ENCODE data around the gene TMC2. TPM values are rescaled to one million over a fixed set of nuclear protein-coding genes. Genes with fewer than 3 reads are reported as not detected.

The TMC2 gene
- total RNA-seq, 1 donor = not detected

DNA sequence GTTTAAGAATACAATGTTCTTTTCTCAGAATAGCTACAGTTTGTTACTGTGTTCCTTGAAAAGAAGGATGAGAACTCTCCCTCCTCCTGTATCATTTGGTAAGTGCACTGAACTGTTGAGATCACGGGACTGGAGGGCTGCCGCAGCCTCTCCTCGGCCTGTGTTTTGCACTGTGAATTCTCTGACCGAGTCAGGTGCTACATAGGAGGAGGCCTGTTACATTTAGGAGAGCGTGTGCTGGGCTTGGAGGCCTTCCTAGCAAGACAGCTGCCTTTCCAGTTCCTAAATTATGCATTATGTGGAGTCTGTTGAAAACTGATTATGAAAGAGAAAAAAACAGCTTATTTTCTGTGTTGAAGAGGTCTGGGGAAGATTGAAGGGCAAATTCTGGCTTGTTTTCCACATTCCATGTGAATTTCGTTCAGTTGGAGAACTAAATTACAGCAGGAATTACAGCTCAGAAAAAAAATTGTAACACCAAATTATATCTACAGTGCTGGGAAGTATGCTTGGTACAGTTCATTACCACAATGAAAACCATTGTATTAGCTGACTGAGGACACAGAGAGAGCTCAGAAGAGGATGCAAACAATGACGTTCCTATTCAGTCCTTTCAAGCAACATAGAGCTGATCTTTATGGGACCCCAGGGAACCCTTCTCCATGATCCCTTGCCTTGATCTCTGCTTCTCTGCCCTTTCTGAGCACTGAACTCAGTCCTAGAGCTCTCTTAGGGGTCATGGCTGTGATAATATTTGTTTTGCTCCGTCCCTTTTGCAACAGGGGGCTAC, 2.8 kb downstream of the TMC2 start:
- H3K4me3 ChIP-seq (ENCODE audit: low read depth, low read length) = no peak overlapping the region
- no peak for TF ChIP-seq CTCF (IDR thresholded peaks at IDR 0.05; ENCODE audit: insufficient read depth, low read length)
- no peak for DNase-seq (ENCODE audit: low read depth)

DNA sequence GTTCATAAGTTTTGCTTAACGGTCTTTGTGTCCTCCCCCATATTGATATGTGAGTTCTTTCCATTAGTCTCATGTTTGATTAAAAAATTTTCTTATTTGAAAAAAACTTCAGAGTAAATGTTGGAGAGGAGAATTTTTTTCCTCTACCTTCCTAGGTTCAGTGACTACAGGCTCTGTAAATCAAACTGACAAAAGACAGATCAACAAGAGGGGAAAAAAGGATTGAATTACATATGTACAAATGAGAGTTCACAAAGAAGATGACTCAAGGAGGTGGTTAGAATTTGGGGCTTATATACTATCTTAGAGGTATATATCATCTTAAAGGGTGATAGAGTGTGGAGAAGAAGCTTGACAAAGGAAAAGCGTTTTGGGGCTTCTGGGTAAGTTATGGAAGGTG, 5.6 kb downstream of the TMC2 start:
- no peak for DNase-seq (ENCODE audit: low read depth)
- no peak for TF ChIP-seq CTCF (IDR thresholded peaks at IDR 0.05; ENCODE audit: insufficient read depth, low read length)
- no peak overlapping the region for H3K4me3 ChIP-seq (ENCODE audit: low read depth, low read length)

DNA sequence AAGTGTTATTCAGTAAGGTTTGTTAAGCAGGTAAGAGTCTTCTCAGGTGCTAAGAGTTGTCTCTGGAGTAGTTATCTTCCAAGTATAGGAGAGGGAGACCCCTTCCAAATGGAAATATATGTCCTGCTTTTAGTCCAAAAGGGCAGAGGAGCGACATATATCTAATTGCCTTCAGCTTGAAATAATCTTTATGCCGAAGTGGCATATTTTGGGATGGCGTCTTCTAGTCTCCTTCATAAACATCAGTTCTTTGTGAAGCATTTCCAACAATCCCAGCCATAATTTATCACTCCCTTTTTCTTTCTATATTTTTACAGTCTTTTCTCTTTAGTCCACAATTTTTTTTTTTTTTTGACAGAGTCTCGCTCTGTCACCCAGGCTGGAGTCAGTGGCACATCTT, 6.0 kb downstream of the TMC2 start:
- H3K4me3 ChIP-seq (ENCODE audit: low read depth, low read length) = no peak overlapping the region
- DNase-seq (ENCODE audit: low read depth) = no peak
- TF ChIP-seq CTCF (IDR thresholded peaks at IDR 0.05; ENCODE audit: insufficient read depth, low read length) = no peak

DNA sequence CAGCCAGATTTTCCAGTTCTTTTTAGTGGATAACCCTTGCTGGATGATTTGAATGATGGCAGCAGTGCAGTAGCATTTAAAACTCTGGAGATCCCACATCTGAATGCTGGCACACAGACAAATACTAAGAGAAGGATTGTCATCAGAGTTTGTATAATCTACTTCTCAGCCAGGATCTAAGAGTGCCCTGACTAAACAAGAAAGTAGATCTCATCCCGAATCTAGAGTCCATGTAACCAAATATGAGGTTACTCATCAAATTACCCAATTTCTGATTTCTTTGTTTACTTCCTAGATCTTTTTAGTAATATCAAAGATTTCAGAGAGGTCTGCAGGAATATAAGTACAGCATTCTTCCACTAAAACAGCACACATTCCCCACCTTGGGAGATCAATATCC, 7.8 kb downstream of the TMC2 start:
- TF ChIP-seq CTCF (IDR thresholded peaks at IDR 0.05; ENCODE audit: insufficient read depth, low read length) = no peak
- DNase-seq (ENCODE audit: low read depth) = no peak
- H3K4me3 ChIP-seq (ENCODE audit: low read depth, low read length) = no peak overlapping the region

GRCh38 chr20:2545594-2545993, 9.2 kb downstream of the TMC2 start:
- no peak for DNase-seq (ENCODE audit: low read depth)
- no peak for TF ChIP-seq CTCF (IDR thresholded peaks at IDR 0.05; ENCODE audit: insufficient read depth, low read length)
- no peak overlapping the region for H3K4me3 ChIP-seq (ENCODE audit: low read depth, low read length)

DNA sequence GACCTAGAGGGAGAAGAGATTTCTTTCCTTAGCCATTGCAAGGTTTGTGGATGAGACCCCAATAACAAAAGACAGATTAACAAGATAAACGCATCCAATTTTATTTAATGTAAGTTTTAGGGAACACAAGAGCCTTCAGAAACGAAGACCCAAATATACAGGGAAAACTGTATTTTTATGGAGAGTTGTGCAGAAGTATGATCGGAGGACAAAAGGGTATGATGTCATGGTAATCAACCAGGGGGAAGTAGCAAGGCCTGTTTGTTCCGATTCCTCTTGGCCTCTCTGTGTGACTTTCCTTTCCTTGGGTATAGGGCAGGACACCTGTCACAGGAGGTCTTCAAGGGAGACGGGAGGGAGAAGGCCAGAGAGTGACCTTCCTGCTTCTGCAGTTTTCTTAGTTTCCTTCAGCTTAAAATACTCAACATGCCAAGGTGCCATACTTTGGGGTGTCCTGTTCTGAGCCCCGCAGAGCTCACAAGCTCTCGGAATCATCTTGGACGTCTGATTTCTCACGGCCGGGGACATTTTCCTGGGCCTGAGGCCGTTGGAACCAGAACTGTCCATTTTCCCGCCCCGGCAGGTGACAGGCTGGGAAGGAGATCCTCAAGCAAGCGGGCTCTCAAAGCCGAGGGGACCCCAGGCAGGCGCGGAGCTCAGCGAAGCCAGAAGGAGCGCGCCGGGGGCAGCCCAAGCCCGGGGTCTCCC, 21.7 kb downstream of the TMC2 start:
- H3K4me3 ChIP-seq (ENCODE audit: low read depth, low read length) = no peak overlapping the region
- DNase-seq (ENCODE audit: low read depth) = no peak
- TF ChIP-seq CTCF (IDR thresholded peaks at IDR 0.05; ENCODE audit: insufficient read depth, low read length) = no peak

Measured in fibroblast of the aortic adventitia (primary cell).